Stimulated activated CD4-positive, alpha-beta T cell treated with anti-CD3 and anti-CD28 coated beads, Interleukin-15, amount 100 ng/mL, for 1 hour (primary cell): ENCODE measurements around the gene CLHC1.
A peak's percentile ranks its signal among the peaks of the same experiment; 100 is the strongest.
"Not testable (repeated sequence)": the region's sequence is repeated elsewhere in the genome, so short reads cannot be mapped to it uniquely, and the experiment has no call there.

Source experiments
- DNase-seq, 2 donors: peaks; one replicate each; pipeline ENCODE4 v3.0.0-alpha.2; 2020; ENCODE audit warnings: low read depth in 1 of 2, low spot score in 1 of 2

CLHC1 gene

DNA sequence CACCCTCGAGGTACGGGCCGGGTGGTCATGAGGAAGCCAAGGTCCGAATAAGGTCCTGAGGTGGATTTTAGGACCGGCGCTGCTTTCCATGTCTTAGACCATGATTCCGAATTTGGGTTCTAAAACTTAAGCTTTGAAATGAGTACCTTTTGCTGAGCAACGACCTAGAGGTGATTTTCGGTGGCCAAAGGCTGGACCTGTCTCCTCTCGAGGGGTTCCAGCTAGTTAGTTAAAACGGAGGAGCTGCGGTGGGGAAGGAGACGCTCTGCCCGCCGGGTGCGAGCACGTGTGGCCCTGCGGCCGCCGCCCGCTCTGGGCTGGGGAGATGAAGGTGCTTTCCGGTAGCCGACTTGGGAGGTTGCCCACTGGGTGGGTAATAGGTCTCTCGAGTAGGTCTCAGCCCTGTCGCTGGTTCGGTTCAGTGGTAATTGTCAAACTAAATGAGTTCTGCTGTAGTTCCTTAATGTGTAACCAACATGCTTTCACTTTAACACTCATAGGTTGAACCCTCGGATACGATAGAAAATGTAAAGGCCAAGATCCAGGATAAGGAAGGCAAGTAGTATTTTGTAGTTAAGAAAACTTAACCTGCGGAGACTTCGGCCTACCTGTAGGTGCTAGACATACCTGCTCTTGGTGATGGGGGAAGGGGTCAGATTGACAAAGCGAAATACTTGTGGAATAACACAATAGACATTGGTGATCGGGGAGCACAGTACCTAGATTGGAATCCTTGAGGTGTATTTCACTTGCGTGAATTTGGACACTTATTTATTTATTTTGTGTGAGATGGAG lies 967 bp upstream of the CLHC1 start:
- DNase-seq, result peak; percentile 15 to 29

DNA sequence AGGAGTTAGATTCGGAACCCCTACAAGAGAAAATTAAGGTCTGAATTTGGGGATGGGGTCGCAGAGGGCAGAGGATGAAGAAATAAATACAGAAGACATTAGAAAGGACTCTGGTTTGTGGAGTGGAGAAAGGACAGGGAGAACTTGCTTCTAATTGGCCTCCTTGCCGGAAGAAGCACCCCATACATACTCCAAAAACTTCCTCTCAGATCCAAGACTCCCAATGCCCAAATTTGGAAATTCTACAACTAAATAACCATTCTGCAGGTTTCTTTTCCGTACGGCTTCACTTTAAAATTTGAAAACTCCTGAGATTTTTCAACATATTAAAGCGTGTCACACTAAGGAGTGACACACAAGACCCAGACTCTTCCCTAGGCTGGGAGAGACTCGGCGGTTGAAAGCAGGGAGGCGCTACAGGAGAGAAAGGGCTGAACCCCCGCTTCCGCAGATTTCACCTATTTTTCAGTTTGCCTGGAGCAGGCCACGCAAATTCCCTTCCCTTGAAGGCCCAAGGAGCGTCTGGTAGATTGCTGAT lies 478 bp downstream of the CLHC1 start:
- DNase-seq, result no peak

DNA sequence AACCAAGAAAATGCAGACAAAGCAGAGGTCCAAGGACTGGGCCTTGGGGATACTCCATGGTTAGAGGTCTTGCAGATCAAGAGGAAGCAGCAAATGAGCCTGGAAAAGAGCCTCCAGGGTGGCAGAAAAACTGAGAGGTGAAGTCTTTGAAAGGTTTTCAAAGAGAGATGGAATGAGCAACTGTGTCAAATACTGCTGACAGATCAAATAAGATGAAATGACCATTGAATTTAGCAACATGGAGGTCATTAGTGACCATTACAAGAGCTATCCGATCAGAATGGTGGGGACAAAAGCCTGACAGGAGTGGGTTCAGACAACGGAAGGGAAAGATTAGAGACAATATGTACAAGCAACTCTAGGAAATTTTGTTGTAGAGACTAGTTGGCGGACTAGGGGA lies 1.5 kb downstream of the CLHC1 start:
- DNase-seq, result no peak

DNA sequence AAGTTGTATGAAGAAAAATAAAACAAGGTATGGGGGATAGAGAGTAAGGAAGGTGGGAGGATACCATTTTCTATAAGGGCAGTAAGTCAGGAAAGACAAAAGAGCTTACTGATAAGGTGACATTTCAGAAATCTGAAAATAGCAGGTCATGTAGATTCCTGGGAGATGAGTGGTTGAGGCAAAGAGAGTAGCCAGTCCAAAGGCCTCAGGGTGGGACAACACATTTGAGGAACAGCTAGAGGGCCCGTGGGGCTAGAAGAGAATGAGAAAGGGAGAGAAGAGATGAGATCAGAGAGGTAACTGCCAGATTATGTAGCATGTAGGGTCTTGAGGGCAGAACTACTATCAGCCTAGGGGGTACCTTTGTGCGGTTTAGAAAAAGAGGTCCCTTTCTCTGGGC lies 2.9 kb downstream of the CLHC1 start:
- no peak for DNase-seq

DNA sequence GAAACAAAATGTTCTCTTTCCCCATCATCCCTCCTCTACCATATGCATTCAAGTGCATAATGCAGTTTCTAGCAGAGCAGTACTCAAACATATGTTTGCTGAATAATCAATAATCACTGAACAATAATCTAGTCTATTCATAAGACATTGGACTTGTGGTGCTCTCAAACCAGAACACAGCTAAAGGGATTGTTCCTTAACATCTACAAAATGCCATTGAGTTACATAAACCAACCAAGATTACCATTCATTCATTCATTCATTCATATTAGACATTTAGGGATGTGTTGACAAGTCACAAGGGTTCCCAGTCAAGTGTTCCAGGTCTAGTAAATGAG lies 3.9 kb downstream of the CLHC1 start:
- DNase-seq, result no peak

DNA sequence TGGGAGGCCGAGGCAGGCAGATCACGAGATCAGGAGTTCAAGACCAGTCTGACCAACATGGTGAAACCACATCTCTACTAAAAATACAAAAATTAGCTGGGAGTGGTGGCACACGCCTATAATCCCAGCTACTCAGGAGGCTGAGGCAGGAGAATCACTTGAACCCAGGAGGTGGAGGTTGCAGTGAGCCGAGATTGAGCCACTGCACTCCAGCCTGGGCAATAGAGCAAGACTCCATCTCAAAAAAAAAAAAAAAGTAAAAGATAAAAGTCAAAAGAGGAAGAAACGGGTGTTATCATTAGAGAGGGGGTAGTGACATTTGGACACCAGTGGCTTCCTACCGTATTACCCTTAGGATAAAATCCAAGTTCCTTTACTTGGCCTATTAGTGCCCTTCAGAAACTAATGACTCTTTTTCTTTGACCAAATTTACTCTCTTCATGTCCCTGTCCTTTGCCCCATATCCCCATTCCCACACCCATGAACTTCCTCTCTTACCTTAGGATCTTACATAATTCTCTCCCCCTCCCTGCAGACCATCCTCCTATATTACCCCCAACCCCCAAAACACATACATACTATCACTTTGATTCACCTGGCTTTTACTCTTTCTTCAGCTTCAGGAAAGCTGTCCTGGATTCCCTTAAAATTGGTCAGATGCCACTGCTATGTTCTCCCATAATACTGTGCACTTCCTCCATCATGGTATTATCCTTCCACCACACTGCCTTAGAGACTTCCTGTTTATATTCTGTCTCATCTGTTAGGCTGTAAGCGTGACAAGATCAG lies 4.5 kb downstream of the CLHC1 start:
- DNase-seq, result not testable (repeated sequence)

DNA sequence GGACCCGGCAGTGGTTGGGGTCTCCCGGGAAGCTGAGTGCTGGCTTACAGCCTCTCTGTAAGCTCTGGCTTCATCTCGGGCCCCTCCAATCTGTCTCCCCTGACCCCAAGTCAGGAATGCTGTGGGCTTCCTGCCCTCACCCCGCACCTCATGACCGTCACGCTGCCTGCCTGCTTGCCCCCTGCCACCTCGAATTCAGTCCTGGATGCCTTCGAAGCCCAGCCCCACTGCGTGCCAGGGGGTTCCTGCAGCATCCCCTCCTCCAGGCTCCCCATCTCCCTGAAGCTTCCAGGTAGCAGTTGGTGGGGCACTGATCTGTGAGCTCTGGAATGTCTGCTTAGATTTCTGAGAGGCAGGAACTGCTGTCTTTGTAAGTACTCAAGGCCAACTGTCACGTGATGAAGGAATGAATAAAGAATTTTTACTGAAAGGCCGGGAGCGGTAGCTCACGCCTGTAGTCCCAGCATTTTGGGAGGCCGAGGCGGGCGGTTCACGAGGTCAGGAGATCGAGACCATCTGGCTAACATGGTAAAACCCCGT lies 6.5 kb downstream of the CLHC1 start:
- no peak for DNase-seq

DNA sequence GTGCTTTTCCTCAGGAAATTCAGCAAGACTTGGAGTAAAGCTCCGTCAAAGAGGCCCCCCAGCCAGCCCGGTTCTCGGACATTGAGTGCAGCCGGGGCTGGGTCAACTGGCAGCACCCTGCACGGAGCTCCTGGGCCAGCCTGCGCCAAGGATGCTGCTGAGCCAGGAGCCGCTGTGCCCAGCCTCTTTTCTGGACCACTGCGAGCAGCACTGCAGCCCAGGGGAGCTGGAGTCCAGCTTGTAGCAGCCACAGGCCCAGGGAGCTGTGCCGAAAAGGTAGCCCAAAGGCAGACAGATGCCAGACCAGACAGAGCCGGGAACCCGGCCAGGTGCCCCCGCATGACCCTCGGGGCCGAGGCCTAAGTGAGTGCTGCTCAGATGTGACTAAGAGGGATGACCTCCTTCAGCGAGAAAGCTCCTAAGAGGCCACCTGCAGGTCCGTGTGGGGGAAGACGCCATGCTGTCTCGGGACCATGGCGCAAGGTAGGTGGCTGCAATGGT lies 7.3 kb downstream of the CLHC1 start:
- no peak for DNase-seq

DNA sequence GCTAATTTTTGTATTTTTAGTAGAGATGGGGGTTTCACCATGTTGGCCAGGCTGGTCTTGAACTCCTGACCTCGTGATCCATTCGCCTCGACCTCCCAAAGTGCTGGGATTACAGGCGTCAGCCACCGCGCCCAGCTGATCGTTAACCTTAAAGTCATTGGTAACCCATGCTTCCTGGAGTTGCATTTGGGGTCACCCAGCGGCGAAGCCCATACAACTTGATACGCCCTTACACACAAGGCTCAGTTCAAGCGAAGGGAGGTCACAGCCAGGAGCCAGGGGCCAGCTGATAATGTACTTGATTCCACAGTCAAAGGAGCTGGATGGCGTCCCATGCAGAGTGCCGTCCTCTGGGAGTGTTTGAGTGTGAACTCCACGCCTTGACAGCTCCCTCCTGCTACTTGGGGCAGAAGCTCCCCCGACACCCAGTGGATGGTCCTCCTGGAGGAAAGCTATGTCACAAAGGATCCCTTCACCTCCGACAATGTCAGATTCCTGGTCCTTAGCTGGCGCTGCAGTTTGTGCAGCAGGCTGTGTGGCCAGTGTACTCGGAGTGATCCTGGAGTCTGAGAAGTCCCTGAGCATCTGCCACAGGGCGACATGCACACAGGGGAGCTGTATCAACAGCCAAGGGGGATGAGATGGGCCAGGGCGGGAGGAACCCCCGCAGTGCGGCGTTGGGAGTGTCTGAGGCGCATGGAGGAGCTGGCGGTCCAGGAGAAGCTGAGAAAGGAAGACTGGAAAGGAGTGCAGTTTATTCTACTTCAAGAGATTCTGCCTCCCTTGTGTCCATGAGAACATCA lies 7.9 kb downstream of the CLHC1 start:
- no peak for DNase-seq

DNA sequence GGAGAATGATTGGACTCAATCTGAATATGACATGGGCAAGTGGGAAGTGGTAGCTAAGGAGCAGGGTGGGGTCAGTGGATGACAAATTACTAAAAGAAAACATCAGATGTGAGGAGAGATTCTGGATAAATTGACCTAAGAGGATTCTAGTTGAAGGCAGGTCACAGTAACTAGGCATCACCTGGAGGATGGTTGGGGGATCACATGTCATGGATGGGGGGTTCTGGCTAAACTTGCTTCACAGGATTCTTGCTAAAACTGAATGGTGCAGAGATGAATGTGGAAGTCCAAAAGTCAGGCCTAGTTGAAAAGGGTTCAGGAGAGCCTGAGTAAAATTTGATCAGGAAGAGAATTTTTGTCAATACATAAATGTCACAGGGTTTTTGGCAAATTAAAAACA lies 18.3 kb downstream of the CLHC1 start:
- no peak for DNase-seq

DNA sequence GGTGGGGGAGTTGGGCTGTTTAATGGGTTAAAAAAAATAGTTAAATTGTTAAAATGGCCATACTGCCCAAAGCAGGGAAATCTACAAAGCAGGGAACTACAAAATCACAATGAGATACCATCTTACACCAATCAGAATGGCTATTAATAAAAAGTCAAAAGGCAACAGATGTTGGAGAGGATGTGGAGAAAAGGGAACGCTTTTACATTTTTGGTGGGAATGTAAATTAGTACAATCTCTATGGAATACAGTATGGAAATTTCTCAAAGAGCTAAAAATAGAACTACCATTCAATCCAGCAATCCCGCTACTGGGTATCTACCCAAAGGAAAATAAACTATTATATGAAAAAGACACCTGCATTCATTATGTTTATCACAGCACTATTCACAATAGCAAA lies 27.1 kb downstream of the CLHC1 start:
- DNase-seq, result no peak

DNA sequence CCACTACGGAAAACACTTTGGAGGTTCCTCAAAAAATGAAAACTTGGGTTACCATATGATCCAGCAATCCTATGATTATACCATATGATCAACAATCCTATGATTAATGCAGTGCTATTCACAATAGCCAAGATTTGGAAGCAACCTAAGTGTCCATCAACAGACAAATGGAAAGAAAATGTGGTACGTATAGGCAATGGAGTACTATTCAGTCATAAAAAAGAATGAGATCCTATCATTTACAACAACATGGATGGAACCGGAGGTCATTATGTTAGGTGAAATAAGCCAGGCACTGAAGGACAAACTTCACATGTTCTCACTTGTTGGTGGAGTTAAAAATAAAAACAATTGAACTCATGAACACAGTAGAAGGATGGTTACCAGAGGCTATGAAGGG lies 27.6 kb downstream of the CLHC1 start:
- no peak for DNase-seq

DNA sequence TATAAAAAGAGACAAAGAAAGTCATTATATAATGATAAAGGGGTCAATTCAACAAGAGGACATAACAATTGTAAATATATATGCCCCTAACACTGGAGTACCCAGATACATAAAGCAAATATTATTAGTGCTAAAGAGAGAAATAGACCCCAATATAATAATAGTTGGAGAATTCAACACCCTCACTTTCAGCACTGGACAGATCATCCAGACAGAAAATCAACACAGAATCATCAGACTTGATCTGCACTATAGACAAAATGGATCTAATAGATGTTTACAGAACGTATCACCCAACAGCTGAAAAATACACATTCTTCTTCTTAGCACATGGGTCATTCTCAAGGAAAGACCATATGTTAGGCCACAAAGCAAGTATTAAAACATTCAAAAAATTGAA lies 31.7 kb downstream of the CLHC1 start:
- no peak for DNase-seq

DNA sequence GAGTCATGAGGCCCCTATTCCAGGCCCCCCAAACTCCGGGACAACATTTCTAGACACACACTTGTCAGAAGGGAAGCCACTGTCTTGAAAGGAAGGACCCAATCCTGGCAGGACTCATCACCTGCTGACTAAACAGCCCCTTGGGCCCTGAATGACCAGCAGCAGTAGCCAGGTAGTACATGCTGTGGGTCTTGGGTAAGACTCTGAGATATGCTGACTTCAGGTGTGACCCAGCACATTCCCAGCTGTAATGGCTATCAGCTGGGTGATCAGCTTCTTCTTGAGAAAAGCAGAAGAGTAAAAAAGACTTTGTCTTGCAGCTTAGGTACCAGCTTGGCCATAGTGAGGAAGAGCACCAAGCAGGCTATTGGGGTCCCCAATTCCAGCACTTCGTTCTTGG lies 35.6 kb downstream of the CLHC1 start:
- DNase-seq, result no peak

DNA sequence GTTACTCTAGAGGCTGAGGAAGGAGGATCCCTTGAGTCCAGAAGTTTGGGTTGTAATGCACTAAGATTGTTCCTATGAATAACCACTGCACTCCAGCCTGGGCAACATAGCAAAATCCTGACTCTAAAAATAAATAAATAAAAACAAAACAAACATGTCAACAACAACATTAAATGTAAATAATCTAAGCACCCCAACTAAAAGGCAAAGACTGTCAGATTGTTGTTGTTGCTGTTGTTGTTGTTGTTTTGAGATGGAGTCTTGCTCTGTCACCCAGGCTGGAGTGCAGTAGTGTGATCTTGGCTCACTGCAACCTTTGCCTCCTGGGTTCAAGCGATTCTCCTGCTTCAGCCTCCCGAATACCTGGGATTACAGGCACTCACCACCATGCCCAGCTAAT lies 40.2 kb downstream of the CLHC1 start:
- DNase-seq, result not testable (repeated sequence)

DNA sequence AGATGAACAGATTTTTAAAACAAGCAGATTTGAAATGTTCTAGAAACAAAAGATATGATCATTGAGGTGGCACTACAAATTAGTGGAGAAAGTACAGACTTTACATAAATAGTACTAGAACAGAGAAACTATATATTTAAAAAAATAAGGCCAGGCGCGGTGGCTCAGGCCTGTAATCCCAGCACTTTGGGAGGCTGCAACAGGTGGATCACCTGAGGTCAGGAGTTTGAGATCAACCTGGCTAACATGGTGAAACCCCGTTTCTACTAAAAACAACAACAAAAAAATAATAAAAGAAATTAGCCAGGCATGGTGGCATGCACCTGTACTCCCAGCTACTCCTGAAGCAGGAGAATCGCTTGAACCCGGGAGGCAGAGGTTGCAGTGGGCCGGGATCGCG lies 45.3 kb downstream of the CLHC1 start:
- DNase-seq, result not testable (repeated sequence)

DNA sequence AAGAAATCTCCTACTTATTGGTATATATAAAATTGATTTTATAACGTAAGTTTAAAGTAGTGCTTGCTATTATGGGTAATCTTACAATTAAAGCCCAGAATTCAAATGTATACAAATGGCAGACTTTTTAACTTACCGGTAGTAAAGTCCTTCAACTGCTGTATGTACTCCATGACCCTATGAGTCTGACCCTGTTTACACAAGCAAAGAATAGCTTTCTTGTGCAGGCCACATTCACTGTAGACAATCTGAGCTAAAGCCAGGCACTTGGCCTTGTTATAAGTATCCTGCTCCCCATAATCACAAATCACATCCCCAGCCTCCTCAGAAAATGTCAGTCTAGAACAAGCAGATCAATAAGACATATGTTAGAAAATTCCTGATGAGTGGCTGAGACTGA lies 51.7 kb downstream of the CLHC1 start:
- DNase-seq, result no peak

DNA sequence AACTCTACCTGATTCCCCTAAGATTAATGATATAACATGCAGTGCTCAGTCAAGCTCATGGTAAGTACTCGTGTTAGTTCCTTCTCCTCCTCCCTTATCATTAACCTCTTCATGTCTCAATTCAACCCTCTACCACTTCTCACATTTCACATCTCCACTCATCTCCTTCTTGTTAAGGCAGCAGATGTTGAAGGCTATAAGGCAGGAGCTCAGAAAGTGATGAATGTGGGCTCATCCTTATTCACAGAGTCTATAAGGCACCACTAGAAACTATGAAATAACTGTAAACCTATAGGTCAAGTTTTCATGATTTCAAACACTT lies 56.0 kb downstream of the CLHC1 start:
- no peak for DNase-seq

DNA sequence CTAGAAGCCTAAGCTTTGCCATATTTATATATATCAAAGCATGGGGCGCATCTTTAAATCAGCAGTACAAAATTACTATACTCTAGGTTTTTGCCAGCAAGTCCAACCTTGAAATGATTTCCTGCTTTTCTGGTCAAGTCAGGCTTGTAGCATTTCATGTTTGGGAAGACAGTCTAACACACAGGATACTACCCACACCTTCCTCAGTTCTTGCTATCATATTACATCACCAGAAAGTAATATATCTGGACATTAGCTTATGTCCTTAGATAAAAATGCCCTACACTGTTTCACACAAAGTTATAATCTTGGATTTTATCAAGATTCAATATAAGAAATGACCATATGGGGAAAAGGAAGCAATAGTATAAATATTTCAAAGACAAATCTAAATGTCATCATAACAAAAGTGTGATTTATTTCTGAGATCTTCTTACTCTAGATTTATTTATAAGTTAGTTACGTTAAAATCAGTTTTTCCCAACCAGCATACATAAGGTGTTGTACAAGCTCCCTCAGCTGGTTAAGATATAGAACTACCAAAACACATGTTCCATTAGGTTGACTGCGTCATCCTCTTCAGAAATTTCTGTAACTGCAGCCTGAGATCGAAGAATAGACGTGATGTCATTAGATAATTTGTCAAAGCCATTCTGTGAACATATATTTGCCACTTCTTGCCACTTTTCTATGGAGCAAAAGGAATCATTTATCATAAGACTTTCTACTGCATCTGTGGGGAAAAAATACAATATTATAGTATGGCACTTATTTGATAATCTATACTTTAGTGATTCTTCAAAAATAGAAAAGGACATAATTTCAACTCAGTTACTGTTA lies 56.6 kb downstream of the CLHC1 start:
- DNase-seq, result no peak

DNA sequence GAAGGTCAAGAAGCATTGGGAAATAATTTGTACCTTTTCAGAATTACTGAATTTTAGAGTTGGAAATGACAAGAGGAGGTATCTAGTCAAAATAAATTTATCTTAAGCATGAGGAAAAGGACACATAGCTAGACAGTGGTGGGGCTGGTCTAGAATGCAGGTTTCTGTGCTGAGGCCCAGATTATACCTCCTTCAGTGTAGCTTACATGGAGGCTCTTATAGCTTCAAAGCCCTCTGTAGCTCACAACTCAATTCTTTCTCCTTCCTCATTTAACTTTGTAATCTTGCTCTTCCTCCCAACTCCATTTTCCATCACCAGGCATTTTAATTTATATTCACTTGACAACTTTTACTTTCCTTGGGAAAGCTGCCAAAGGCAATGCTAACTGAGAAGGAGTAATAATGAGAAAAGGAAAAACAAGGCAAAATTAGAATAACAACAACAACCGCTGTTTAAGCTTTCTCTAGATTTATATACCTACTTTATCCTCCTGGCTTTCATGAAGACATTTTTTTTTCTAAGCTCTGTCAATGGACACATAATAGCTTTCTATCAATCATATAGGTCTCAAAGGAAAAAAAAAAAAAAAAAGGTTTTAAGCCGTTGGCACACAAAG lies 58.5 kb downstream of the CLHC1 start:
- no peak for DNase-seq
